Karpas-422 (cell line): ENCODE measurements around the gene MPRIP. TPM values are rescaled to one million over a fixed set of nuclear protein-coding genes. Genes with fewer than 3 reads are reported as not detected.

Source experiments
- DNase-seq: peaks from one replicate; pipeline ENCODE4 v3.0.0-alpha.2; 2015
- H2AFZ ChIP-seq: fragments of 200-600 bp; sonication (generic); 2 replicates; pipeline ENCODE4 v1.6.1; 2014; ENCODE audit warnings: antibody characterized with exemption, low read length, mixed read lengths
- H3K27ac ChIP-seq: fragments of 200-600 bp; sonication (generic); 2 replicates; pipeline ENCODE4 v1.5.1; 2014; ENCODE audit warnings: mild to moderate bottlenecking, low read length, moderate library complexity
- H3K27me3 ChIP-seq: fragments of 200-600 bp; sonication (generic); 2 replicates; pipeline ENCODE4 v1.6.1; 2014; ENCODE audit warnings: low read length, mixed read lengths
- H3K36me3 ChIP-seq: fragments of 200-600 bp; sonication (generic); 2 replicates; pipeline ENCODE4 v1.6.1; 2014; ENCODE audit warnings: low read length, mixed read lengths; ENCODE audit not compliant: insufficient read depth
- H3K4me1 ChIP-seq: fragments of 200-600 bp; sonication (generic); 2 replicates; pipeline ENCODE4 v1.6.1; 2014; ENCODE audit warnings: mild to moderate bottlenecking, low read length, mixed read lengths
- H3K4me2 ChIP-seq: fragments of 200-600 bp; sonication (generic); 2 replicates; pipeline ENCODE4 v1.6.1; 2014; ENCODE audit warnings: low read length, low read depth, mild to moderate bottlenecking; ENCODE audit not compliant: poor library complexity, severe bottlenecking
- H3K4me3 ChIP-seq: fragments of 200-600 bp; sonication (generic); 2 replicates; pipeline ENCODE4 v1.5.1; 2014; ENCODE audit warnings: mild to moderate bottlenecking, antibody characterized with exemption, low read length, mixed read lengths
- H3K79me2 ChIP-seq: fragments of 200-600 bp; sonication (generic); 2 replicates; pipeline ENCODE4 v1.6.1; 2014; ENCODE audit warnings: mild to moderate bottlenecking, low read length, mixed read lengths
- H3K9ac ChIP-seq: fragments of 200-600 bp; sonication (generic); 2 replicates; pipeline ENCODE4 v1.6.0; 2014; ENCODE audit warnings: low read length
- H3K9me2 ChIP-seq: fragments of 200-600 bp; sonication (generic), shearing (Covaris generic); replicated peaks from 2 replicates; pipeline ENCODE4 v1.6.0; 2014; ENCODE audit warnings: mild to moderate bottlenecking, low read length, moderate library complexity; ENCODE audit not compliant: insufficient read depth
- H3K9me3 ChIP-seq: fragments of 300-700, 200-600 bp; sonication (generic); 2 replicates; pipeline ENCODE4 v1.6.1; 2014; ENCODE audit warnings: low read length, mixed read lengths
- H4K20me1 ChIP-seq: fragments of 200-600 bp; sonication (generic); 2 replicates; pipeline ENCODE4 v1.6.1; 2014; ENCODE audit warnings: mild to moderate bottlenecking, antibody characterized with exemption, low read length, low read depth; ENCODE audit not compliant: insufficient read depth
- total RNA-seq: library from RNA; depleted of rRNA; stranded (reverse); fragments of >200 nt; shearing (Covaris generic); gene quantifications from 2 replicates; pipeline ENCODE4 v1.2.3, GENCODE V29; 2014; ENCODE audit warnings: low replicate concordance

Gene MPRIP
- total RNA-seq, 1 experiment from 2014 or later: 44.1 TPM

GRCh38 chr17:17224137-17224536, 181.9 kb downstream of the MPRIP start:
- H3K4me1 ChIP-seq: no peaks in the 10 kb centered on the region
- no peak overlapping the region for H3K27ac ChIP-seq
- no peak overlapping the region for H3K4me3 ChIP-seq
- no peaks in the 10 kb centered on the region for H3K36me3 ChIP-seq
- H3K27me3 ChIP-seq: no peaks in the 10 kb centered on the region
- H2AFZ ChIP-seq: no peak overlapping the region
- H3K9ac ChIP-seq: no peak overlapping the region
- H3K4me2 ChIP-seq: no peak overlapping the region
- no peak for DNase-seq
- H4K20me1 ChIP-seq: no peaks in the 10 kb centered on the region
- H3K9me2 ChIP-seq: no peaks in the 10 kb centered on the region
- H3K79me2 ChIP-seq: no peaks in the 10 kb centered on the region
- no peaks in the 10 kb centered on the region for H3K9me3 ChIP-seq

GRCh38 chr17:17225901-17226300, 183.6 kb downstream of the MPRIP start:
- H3K4me3 ChIP-seq: no peak overlapping the region
- no peak overlapping the region for H2AFZ ChIP-seq
- H4K20me1 ChIP-seq: no peaks in the 10 kb centered on the region
- H3K4me1 ChIP-seq: no peaks in the 10 kb centered on the region
- no peak overlapping the region for H3K4me2 ChIP-seq
- no peak for DNase-seq
- no peaks in the 10 kb centered on the region for H3K79me2 ChIP-seq
- no peak overlapping the region for H3K9ac ChIP-seq
- no peaks in the 10 kb centered on the region for H3K9me3 ChIP-seq
- H3K27ac ChIP-seq: no peak overlapping the region
- no peaks in the 10 kb centered on the region for H3K27me3 ChIP-seq
- no peaks in the 10 kb centered on the region for H3K9me2 ChIP-seq
- 0 out of 2 replicates have a peak, but pooled peaks cover 3% of the 10 kb centered on the region for H3K36me3 ChIP-seq

GRCh38 chr17:17226451-17227265, 184.4 kb downstream of the MPRIP start:
- no peak for DNase-seq
- H3K9me2 ChIP-seq: no peaks in the 10 kb centered on the region
- no peak overlapping the region for H3K27ac ChIP-seq
- no peak overlapping the region for H3K9ac ChIP-seq
- no peaks in the 10 kb centered on the region for H3K27me3 ChIP-seq
- no peak overlapping the region for H3K4me2 ChIP-seq
- H4K20me1 ChIP-seq: no peaks in the 10 kb centered on the region
- H3K36me3 ChIP-seq: 0 out of 2 replicates have a peak, but pooled peaks cover 3% of the 10 kb centered on the region
- no peaks in the 10 kb centered on the region for H3K79me2 ChIP-seq
- no peaks in the 10 kb centered on the region for H3K4me1 ChIP-seq
- no peak overlapping the region for H3K4me3 ChIP-seq
- H3K9me3 ChIP-seq: no peaks in the 10 kb centered on the region
- H2AFZ ChIP-seq: no peak overlapping the region

DNA sequence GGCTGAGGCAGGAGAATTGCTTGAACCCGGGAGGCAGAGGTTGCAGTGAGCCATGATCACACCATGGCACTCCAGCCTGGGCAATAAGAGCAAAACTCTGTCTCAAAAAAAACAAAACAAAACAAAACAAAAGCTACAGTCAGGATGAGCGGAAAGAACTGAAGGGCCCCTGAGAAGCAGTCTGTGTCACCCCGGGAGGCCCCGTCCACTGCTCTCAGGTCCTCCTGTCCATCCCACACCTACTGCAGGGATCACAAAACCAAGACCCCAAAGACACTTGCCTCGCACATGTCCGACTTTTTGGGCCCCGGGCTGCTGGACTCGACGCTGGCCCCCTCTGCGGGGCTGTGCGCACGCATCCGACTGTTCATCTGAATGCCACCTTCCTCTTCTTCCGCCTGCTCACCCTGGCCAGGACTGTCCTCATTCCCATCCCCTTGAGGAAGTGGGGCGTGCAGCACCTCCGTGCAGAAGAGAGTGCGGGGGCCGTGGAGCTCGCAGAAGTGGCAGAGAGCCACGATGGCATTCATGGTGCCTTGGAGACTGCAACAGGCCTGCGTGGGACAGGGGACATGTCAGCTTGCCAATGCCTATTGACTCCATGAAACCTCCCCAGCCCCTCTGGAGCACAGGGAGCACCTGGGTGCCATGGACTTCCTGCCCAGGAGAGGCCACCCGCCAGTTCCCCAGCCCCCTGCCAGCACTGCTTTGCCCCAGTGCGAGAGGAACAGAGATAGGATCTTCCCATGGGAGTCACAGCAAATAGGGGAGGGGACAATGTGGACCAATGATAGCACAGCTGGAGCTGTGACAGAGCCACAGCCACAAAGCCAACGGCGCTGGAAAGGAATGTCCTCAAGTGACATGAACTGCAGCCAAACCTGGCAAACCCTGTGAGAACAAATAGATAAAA, 185.6 kb downstream of the MPRIP start:
- Histone ChIP-seq H4K20me1 (no peaks in the 10 kb centered on the region), H3K9me2 (no peaks in the 10 kb centered on the region), H3K27me3 (no peaks in the 10 kb centered on the region), H3K4me1 (no peaks in the 10 kb centered on the region), H3K9ac (no peak overlapping the region), H3K79me2 (no peaks in the 10 kb centered on the region), H3K9me3 (no peaks in the 10 kb centered on the region), H3K4me3 (no peak overlapping the region), H3K36me3 (0 out of 2 replicates have a peak, but pooled peaks cover 3% of the 10 kb centered on the region), H2AFZ (no peak overlapping the region), H3K27ac (no peak overlapping the region), H3K4me2 (no peak overlapping the region)
- DNase-seq: no peak

DNA sequence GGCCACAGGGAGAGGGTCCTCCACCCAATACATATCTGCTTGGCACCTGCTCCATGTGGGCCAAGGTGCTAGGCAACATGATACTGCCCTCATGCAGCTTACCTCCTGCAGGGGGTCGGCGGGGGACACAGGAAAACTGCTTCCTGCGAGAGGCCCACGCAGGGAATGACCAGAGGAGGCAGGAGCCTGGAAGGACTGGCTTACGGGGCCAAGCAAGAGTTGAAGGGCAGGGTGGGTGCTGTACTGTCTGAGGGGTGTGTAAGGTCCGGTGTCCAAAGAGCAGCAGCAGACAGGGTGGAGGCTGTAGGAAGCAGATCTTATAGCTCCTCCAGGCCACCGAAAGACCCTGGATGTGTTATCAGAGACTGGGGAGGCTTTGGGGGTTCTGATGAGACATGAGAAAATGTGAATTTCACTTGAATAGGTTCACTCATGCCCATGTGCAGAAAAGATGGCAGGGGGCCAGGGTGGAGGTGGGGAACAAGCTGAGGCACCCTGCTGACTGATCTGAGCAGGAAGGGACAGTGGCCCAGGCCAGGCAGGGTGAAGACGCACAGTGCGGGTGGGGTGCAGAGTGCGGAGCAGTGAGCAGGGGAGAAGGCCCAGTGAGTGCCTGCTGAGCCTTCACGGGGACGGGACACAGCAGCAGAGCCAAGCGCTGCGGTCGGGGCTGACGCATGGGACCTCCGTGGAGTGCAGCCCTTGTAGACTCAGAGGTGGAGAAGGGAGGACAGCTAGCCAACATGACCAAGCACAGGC, 186.4 kb downstream of the MPRIP start:
- Histone ChIP-seq H3K4me3 (no peak overlapping the region), H3K9ac (no peak overlapping the region), H3K4me1 (no peaks in the 10 kb centered on the region), H3K9me3 (no peaks in the 10 kb centered on the region), H3K4me2 (no peak overlapping the region), H3K36me3 (0 out of 2 replicates have a peak, but pooled peaks cover 3% of the 10 kb centered on the region), H3K27me3 (no peaks in the 10 kb centered on the region), H3K79me2 (no peaks in the 10 kb centered on the region), H4K20me1 (no peaks in the 10 kb centered on the region), H2AFZ (no peak overlapping the region), H3K27ac (no peak overlapping the region), H3K9me2 (no peaks in the 10 kb centered on the region)
- no peak for DNase-seq

DNA sequence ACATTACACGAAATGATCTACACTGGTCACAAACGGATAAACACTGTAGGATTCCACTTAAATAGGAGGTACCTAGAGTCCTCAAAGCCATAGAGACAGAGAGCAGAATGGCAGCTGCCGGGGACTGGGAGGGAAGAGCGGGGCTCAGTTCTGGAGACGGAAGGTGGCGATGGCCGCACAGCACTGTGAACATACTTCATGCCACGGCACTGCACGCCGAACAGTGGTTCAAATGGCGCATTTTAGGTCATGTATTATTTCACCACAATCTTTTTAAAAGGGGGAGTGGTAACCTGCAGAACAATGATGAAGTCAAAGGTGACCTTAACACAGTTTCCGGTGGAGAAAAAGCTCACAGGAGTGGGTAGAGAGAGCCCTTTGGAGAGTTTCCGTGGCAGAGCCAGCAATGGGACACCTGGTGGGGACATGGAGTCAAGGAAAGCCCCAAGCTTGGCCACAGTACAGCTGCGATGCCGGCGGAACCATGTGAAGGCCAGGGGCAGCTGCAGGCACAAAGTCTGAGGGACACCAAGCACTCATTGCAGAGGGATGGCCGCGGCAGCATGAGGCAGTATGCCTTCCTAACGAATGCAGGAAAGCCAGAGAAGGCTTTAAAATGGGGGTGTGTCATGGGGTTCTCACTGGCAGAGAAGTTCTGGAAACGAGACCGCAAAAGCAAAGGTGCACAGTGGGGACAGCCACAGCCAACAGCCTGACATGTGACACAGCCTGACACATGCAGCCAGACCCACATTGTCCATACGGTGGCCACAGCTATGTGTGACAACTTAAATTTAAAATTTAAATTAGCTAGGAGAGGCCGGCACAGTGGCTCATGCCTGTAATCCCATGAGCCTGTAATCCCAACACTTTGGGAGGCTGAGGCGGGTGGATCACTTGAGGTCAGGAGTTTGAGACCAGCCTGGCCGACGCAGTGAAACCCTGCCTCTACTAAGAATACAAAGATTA, 187.4 kb downstream of the MPRIP start:
- H3K27ac ChIP-seq: no peak overlapping the region
- no peaks in the 10 kb centered on the region for H3K9me2 ChIP-seq
- no peak for DNase-seq
- H2AFZ ChIP-seq: no peak overlapping the region
- no peaks in the 10 kb centered on the region for H3K4me1 ChIP-seq
- H4K20me1 ChIP-seq: no peaks in the 10 kb centered on the region
- no peak overlapping the region for H3K4me3 ChIP-seq
- no peaks in the 10 kb centered on the region for H3K9me3 ChIP-seq
- H3K9ac ChIP-seq: no peak overlapping the region
- no peak overlapping the region for H3K4me2 ChIP-seq
- no peaks in the 10 kb centered on the region; the same call in 1 of the 2 replicates for H3K79me2 ChIP-seq
- H3K36me3 ChIP-seq: 0 out of 2 replicates have a peak, but pooled peaks cover 3% of the 10 kb centered on the region
- H3K27me3 ChIP-seq: no peaks in the 10 kb centered on the region

GRCh38 chr17:17231621-17232302, 189.5 kb downstream of the MPRIP start:
- H3K4me3 ChIP-seq: no peak overlapping the region
- H3K27me3 ChIP-seq: no peaks in the 10 kb centered on the region
- peaks cover 4% of the 10 kb centered on the region; the same call in 1 of the 2 replicates for H4K20me1 ChIP-seq
- no peak overlapping the region for H2AFZ ChIP-seq
- H3K9me2 ChIP-seq: no peaks in the 10 kb centered on the region
- no peak for DNase-seq
- H3K27ac ChIP-seq: no peak overlapping the region
- H3K36me3 ChIP-seq: 0 out of 2 replicates have a peak, but pooled peaks cover 3% of the 10 kb centered on the region
- peaks cover 18% of the 10 kb centered on the region for H3K79me2 ChIP-seq
- no peak overlapping the region for H3K9ac ChIP-seq
- H3K9me3 ChIP-seq: no peaks in the 10 kb centered on the region
- peaks cover 13% of the 10 kb centered on the region for H3K4me1 ChIP-seq
- no peak overlapping the region for H3K4me2 ChIP-seq
